ENCODE measurements around the gene ADAMTSL3.

Gene ADAMTSL3

GRCh38 chr15:83656943-83657528 is 3.1 kb downstream of the ADAMTSL3 start:
- DNase-seq (ENCODE audit: low read depth): no peak

- no peak for DNase-seq (ENCODE audit: low read depth)
These were observed 3.6 kb downstream of the ADAMTSL3 start for GRCh38 chr15:83657549-83657948.

- no peak for DNase-seq (ENCODE audit: low read depth)
These were observed 4.8 kb downstream of the ADAMTSL3 start for GRCh38 chr15:83658430-83659416.

- DNase-seq (ENCODE audit: low read depth): no peak
These were observed 5.5 kb downstream of the ADAMTSL3 start for GRCh38 chr15:83659417-83659812.

GRCh38 chr15:83665480-83665879 is 11.6 kb downstream of the ADAMTSL3 start:
- DNase-seq (ENCODE audit: low read depth): no peak

GRCh38 chr15:83670672-83671229 is 16.8 kb downstream of the ADAMTSL3 start:
- DNase-seq (ENCODE audit: low read depth): no peak

- DNase-seq (ENCODE audit: low read depth): no peak
These were observed 17.7 kb downstream of the ADAMTSL3 start for GRCh38 chr15:83671603-83672002.

GRCh38 chr15:83673385-83673784 is 19.5 kb downstream of the ADAMTSL3 start:
- no peak for DNase-seq (ENCODE audit: low read depth)

- no peak for DNase-seq (ENCODE audit: low read depth)
These were observed 28.7 kb downstream of the ADAMTSL3 start for GRCh38 chr15:83682476-83683088.

- no peak for DNase-seq (ENCODE audit: low read depth)
These were observed 32.0 kb downstream of the ADAMTSL3 start for GRCh38 chr15:83685916-83686332.

- DNase-seq (ENCODE audit: low read depth): no peak
These were observed 34.3 kb downstream of the ADAMTSL3 start for GRCh38 chr15:83688201-83688600.

- DNase-seq (ENCODE audit: low read depth): no peak
These were observed 36.8 kb downstream of the ADAMTSL3 start for GRCh38 chr15:83690676-83691075.

- DNase-seq (ENCODE audit: low read depth): no peak
These were observed 39.0 kb downstream of the ADAMTSL3 start for GRCh38 chr15:83692746-83693581.

GRCh38 chr15:83694015-83694414 is 40.1 kb downstream of the ADAMTSL3 start:
- no peak for DNase-seq (ENCODE audit: low read depth)

- DNase-seq (ENCODE audit: low read depth): no peak
These were observed 40.6 kb downstream of the ADAMTSL3 start for GRCh38 chr15:83694536-83694935.

- DNase-seq (ENCODE audit: low read depth): no peak
These were observed 41.3 kb downstream of the ADAMTSL3 start for GRCh38 chr15:83695246-83695645.

GRCh38 chr15:83695901-83696425 is 42.0 kb downstream of the ADAMTSL3 start:
- no peak for DNase-seq (ENCODE audit: low read depth)

GRCh38 chr15:83697716-83698115 is 43.8 kb downstream of the ADAMTSL3 start:
- DNase-seq (ENCODE audit: low read depth): no peak

GRCh38 chr15:83698294-83698693 is 44.4 kb downstream of the ADAMTSL3 start:
- no peak for DNase-seq (ENCODE audit: low read depth)

- no peak for DNase-seq (ENCODE audit: low read depth)
These were observed 45.1 kb downstream of the ADAMTSL3 start for GRCh38 chr15:83699028-83699427.

GRCh38 chr15:83700082-83700481 is 46.2 kb downstream of the ADAMTSL3 start:
- no peak for DNase-seq (ENCODE audit: low read depth)

All from HS-27A (cell line).